A549 (cell line): ENCODE data around the gene GPR108. TPM values are rescaled to one million over a fixed set of nuclear protein-coding genes. Genes with fewer than 3 reads are reported as not detected.

Source experiments
- ATAC-seq, 2 experiments: fragments of 200-7000 bp in 1 of 2; fragments of >200 bp in 1 of 2; cut with Nextera tagmentation in 1 of 2; cut with Tn5 transposase in 1 of 2; 3 replicates each; pipeline versions ENCODE4 v1.8.0 to v1.9.1; 2018 to 2020; ENCODE audit warnings: mild to moderate bottlenecking in 1 of 2, moderate library complexity in 1 of 2
- CTCF ChIA-PET: fragments of 300-600 bp; sonication (Branson Sonifier 250); formaldehyde crosslinking; extraction: SDS; loops from one replicate; lab custom pipeline; 2021; ENCODE audit warnings: antibody characterized with exemption, inconsistent platforms; lab: Yijun Ruan, JAX
- POLR2A ChIA-PET: fragments of 350-600 bp; formaldehyde crosslinking; extraction: SDS; loops from one replicate; lab custom pipeline; 2021; ENCODE audit warnings: antibody characterized with exemption, inconsistent platforms; lab: Yijun Ruan, JAX
- DNase-seq, 2 experiments: peaks; one replicate each; pipeline versions ENCODE4 v3.0.0 to v3.0.0-alpha.2; 2011 to 2016; ENCODE audit warnings: low read depth in 1 of 2, low spot score in 1 of 2
- FAIRE-seq: peaks from 2 replicates; lab custom pipeline; 2011; peaks lifted over from hg19 to GRCh38; lab: Jason Lieb, UNC
- H3K27ac ChIP-seq, 2 experiments: fragments of >200 bp; sonication (Bioruptor Twin); formaldehyde crosslinking; 3 replicates each; pipeline ENCODE4 v1.5.1; 2016 to 2017
- H3K4me1 ChIP-seq: fragments of >200 bp; sonication (Bioruptor Twin); formaldehyde crosslinking; 3 replicates; pipeline ENCODE4 v1.6.1; 2016
- H3K4me2 ChIP-seq: fragments of >200 bp; sonication (Bioruptor Twin); formaldehyde crosslinking; 3 replicates; pipeline ENCODE4 v1.6.1; 2016
- H3K4me3 ChIP-seq: fragments of >200 bp; sonication (Bioruptor Twin); formaldehyde crosslinking; 3 replicates; pipeline ENCODE4 v1.5.1; 2016
- H3K9me3 ChIP-seq: fragments of >200 bp; sonication (Bioruptor Twin); formaldehyde crosslinking; 3 replicates; pipeline ENCODE4 v1.6.1; 2016
- CBX2 ChIP-seq: fragments of 200-600 bp; sonication (generic); IDR thresholded peaks from 2 replicates; pipeline ENCODE4 v1.6.1; 2016; ENCODE audit warnings: low read depth, mild to moderate bottlenecking, borderline replicate concordance
- CBX8 ChIP-seq: fragments of 200-600 bp; sonication (generic); IDR thresholded peaks from 2 replicates; pipeline ENCODE4 v1.6.1; 2016
- CEBPB ChIP-seq, 2 experiments: fragments of >200 bp in 1 of 2; sonication (Bioruptor Twin) in 1 of 2; formaldehyde crosslinking in 1 of 2; IDR thresholded peaks; 2 replicates each; pipeline ENCODE4 v1.6.1; 2012 to 2016
- CHD2 ChIP-seq: fragments of 150-350 bp; IDR thresholded peaks from 2 replicates; pipeline ENCODE4 v1.6.1; 2014; ENCODE audit warnings: low read length; ENCODE audit not compliant: partially characterized antibody
- CHD4 ChIP-seq: fragments of 200-600 bp; sonication (generic); IDR thresholded peaks from 2 replicates; pipeline ENCODE4 v1.6.1; 2016; ENCODE audit warnings: antibody characterized with exemption, mild to moderate bottlenecking, borderline replicate concordance
- EP300 ChIP-seq, 2 experiments: fragments of >200 bp; sonication (Bioruptor Twin); formaldehyde crosslinking; IDR thresholded peaks; 2 replicates in 1 of 2; 3 replicates in 1 of 2; pipeline ENCODE4 v1.6.1; 2016 to 2017
- FOSB ChIP-seq: fragments of 250-450 bp; sonication (Bioruptor Pico); IDR thresholded peaks from 2 replicates; pipeline ENCODE4 v1.5.0; 2020; ENCODE audit warnings: mild to moderate bottlenecking, moderate library complexity
- FOSL2 ChIP-seq, 2 experiments: fragments of 450-650 bp in 1 of 2; fragments of >200 bp in 1 of 2; sonication (Bioruptor Twin) in 1 of 2; formaldehyde crosslinking; IDR thresholded peaks; 2 replicates each; pipeline versions ENCODE4 v1.5.0 to v1.6.1; 2016 to 2020; ENCODE audit warnings: mild to moderate bottlenecking in 1 of 2, moderate library complexity in 1 of 2
- GATA3 ChIP-seq: IDR thresholded peaks from 2 replicates; pipeline ENCODE4 v1.6.1; 2012; ENCODE audit warnings: borderline replicate concordance
- HDAC2 ChIP-seq: fragments of 200-600 bp; sonication (generic); IDR thresholded peaks from 2 replicates; pipeline ENCODE4 v1.6.1; 2016
- HOXB13 ChIP-seq: fragments of 250-450 bp; sonication (Bioruptor Pico); IDR thresholded peaks from 2 replicates; pipeline ENCODE4 v1.5.0; 2020; ENCODE audit warnings: low read depth, mild to moderate bottlenecking, moderate library complexity
- HOXB5 ChIP-seq: fragments of 250-450 bp; sonication (Bioruptor Pico); IDR thresholded peaks from 2 replicates; pipeline ENCODE4 v1.5.0; 2020; ENCODE audit warnings: mild to moderate bottlenecking, moderate library complexity
- JUN ChIP-seq, 2 experiments: fragments of >200 bp; sonication (Bioruptor Twin); formaldehyde crosslinking; IDR thresholded peaks; 2 replicates in 1 of 2; 3 replicates in 1 of 2; pipeline ENCODE4 v1.6.1; 2016 to 2017
- MYC ChIP-seq: IDR thresholded peaks from 2 replicates; pipeline ENCODE4 v1.6.1; 2012; ENCODE audit warnings: mild to moderate bottlenecking, inconsistent platforms, low read length, improper control_type of control experiment, borderline replicate concordance
- NFE2L2 ChIP-seq: fragments of 150-350 bp; conservative IDR thresholded peaks from 2 replicates; pipeline ENCODE4 v1.6.1; 2014; ENCODE audit warnings: low read length
- PHF8 ChIP-seq: fragments of 200-600 bp; sonication (generic); IDR thresholded peaks from 2 replicates; pipeline ENCODE4 v1.6.1; 2016; ENCODE audit warnings: low read depth, mild to moderate bottlenecking, antibody characterized with exemption, moderate library complexity, borderline replicate concordance
- POLR2A ChIP-seq: IDR thresholded peaks from 2 replicates; pipeline ENCODE4 v1.6.1; 2012; ENCODE audit warnings: mild to moderate bottlenecking, low read length
- POLR2AphosphoS2 ChIP-seq: conservative IDR thresholded peaks from 2 replicates; pipeline ENCODE4 v1.6.1; 2012; ENCODE audit warnings: low read length, improper control_type of control experiment, inconsistent platforms
- RAD21 ChIP-seq, 2 experiments: fragments of >200 bp in 1 of 2; sonication (Bioruptor Twin) in 1 of 2; formaldehyde crosslinking in 1 of 2; IDR thresholded peaks in 1 of 2; conservative IDR thresholded peaks in 1 of 2; 2 replicates in 1 of 2; 3 replicates in 1 of 2; pipeline ENCODE4 v1.6.1; 2012 to 2018; ENCODE audit warnings: inconsistent platforms in 1 of 2
- RNF2 ChIP-seq: fragments of 200-600 bp; sonication (generic); IDR thresholded peaks from 2 replicates; pipeline ENCODE4 v1.6.1; 2016; ENCODE audit warnings: low read depth, mild to moderate bottlenecking, antibody characterized with exemption, moderate library complexity, borderline replicate concordance
- SMC3 ChIP-seq: fragments of >200 bp; sonication (Bioruptor Twin); formaldehyde crosslinking; IDR thresholded peaks from 3 replicates; pipeline ENCODE4 v1.6.1; 2018; ENCODE audit warnings: inconsistent platforms
- SREBF2 ChIP-seq: fragments of 450-650 bp; IDR thresholded peaks from 2 replicates; pipeline ENCODE4 v1.6.1; 2014; ENCODE audit warnings: mild to moderate bottlenecking, moderate library complexity
- TP53 ChIP-seq: fragments of 250-450 bp; sonication (Bioruptor Pico); IDR thresholded peaks from 2 replicates; pipeline ENCODE4 v1.5.0; 2021; ENCODE audit warnings: mild to moderate bottlenecking, moderate library complexity
- ZC3H11A ChIP-seq: fragments of 450-650 bp; IDR thresholded peaks from 2 replicates; pipeline ENCODE4 v1.6.1; 2014; ENCODE audit warnings: antibody characterized with exemption, mild to moderate bottlenecking
- ZNF302 ChIP-seq: fragments of 250-450 bp; sonication (Bioruptor Pico); IDR thresholded peaks from 2 replicates; pipeline ENCODE4 v1.9.0; 2021; ENCODE audit warnings: inconsistent platforms, mild to moderate bottlenecking, moderate library complexity
- ZSCAN20 ChIP-seq: fragments of 250-450 bp; sonication (Bioruptor Pico); IDR thresholded peaks from 2 replicates; pipeline ENCODE4 v1.8.0; 2022; ENCODE audit warnings: mild to moderate bottlenecking, moderate library complexity
- WGBS: methylation state at CpG from one replicate; pipeline ENCODE4 v1.1.6; 2017; ENCODE audit errors: missing lambda C conversion rate; 5-methylcytosine and 5-hydroxymethylcytosine counted together
- polyA plus RNA-seq, 4 experiments: library from polyadenylated mRNA; depleted of rRNA in 3 of 4; stranded (reverse); fragments of >200 nt; fragmentation: RNase III in 1 of 4; extraction: RNeasy Plus Mini Kit Qiagen cat#74134 plus additional on column Dnase treatment in 1 of 4; gene quantifications; 2 replicates in 3 of 4; 3 replicates in 1 of 4; pipeline ENCODE4 v1.2.3, GENCODE V29; 2011 to 2017
- TF ChIP-seq, protein P1 (sequence below): fragments of 150-350 bp; IDR thresholded peaks from 2 replicates; pipeline ENCODE4 v1.6.1; 2014; ENCODE audit warnings: low read depth, mild to moderate bottlenecking, low read length
- TF ChIP-seq, protein P2 (sequence below): fragments of 450-650 bp; IDR thresholded peaks from 2 replicates; pipeline ENCODE4 v1.6.1; 2014; ENCODE audit warnings: antibody characterized with exemption
- TF ChIP-seq, protein P3 (sequence below): IDR thresholded peaks from 2 replicates; pipeline ENCODE4 v1.6.1; 2012

GPR108 gene
- polyA plus RNA-seq, 2 of the 4 experiments (the other 2 are of a cell fraction), result 36.4 to 50.2 TPM

DNA sequence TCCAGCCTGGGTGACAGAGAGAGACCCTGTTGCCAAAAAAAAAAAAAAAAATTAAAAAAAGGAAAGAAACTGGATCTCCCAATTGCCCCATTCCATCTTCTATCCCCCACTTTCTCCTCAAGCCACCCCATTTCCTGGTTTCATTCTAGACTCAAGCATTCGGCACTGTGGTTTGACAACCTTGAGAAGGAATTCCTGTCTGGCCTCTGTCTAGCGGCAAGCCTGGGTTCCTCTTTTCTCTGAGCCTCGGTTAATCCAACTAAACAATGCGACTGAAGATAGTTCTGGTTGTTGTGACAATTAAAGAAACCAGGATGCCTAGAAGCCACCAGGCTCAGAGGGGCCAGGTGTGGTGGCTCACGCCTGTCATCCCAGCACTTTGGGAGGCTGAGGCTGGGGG lies 13.6 kb downstream of the GPR108 start:
- H3K27ac ChIP-seq, result peak overlapping the region; percentile 72 to 83
- DNase-seq (no peak), ATAC-seq (no peak), FAIRE-seq (no peak)
- ChIA-PET CTCF (interaction anchor here (1.6 kb wide), 1 partner anchor 139 kb away, joined by 5 read pairs; no protein-coding TSS in a partner anchor), POLR2A (no interaction called here)
- H3K4me2 ChIP-seq, result peak overlapping the region; percentile 69; the same call in 2 of the 3 replicates
- no peak overlapping the region for H3K4me3 ChIP-seq
- 64% methylated on average over 4 of the region's 5 CpGs for WGBS
- H3K4me1 ChIP-seq, result peaks cover 61% of the 10 kb centered on the region
- no peaks in the 10 kb centered on the region for H3K9me3 ChIP-seq
- TF ChIP-seq NFE2L2 (no peak), FOSB (CRISPR knock-in tag) (no peak), HOXB13 (CRISPR knock-in tag) (no peak), GATA3 (no peak), MYC (no peak), SREBF2 (no peak), FOSL2 (IDR thresholded peaks at IDR 0.05) (no peak), FOSL2 (CRISPR knock-in tag; IDR thresholded peaks at IDR 0.05) (no peak), RAD21 (conservative IDR thresholded peaks at IDR 0.05 in 1 of 2, IDR thresholded peaks at IDR 0.05 in 1 of 2) (no peak), CHD4 (no peak), CEBPB (IDR thresholded peaks at IDR 0.05) (no peak), ZC3H11A (no peak), ZNF302 (CRISPR knock-in tag) (no peak), PHF8 (no peak), EP300 (IDR thresholded peaks at IDR 0.05) (no peak)
- TF ChIP-seq, protein P1, sequence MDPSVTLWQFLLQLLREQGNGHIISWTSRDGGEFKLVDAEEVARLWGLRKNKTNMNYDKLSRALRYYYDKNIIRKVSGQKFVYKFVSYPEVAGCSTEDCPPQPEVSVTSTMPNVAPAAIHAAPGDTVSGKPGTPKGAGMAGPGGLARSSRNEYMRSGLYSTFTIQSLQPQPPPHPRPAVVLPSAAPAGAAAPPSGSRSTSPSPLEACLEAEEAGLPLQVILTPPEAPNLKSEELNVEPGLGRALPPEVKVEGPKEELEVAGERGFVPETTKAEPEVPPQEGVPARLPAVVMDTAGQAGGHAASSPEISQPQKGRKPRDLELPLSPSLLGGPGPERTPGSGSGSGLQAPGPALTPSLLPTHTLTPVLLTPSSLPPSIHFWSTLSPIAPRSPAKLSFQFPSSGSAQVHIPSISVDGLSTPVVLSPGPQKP, result no peak
- TF ChIP-seq, protein P2, sequence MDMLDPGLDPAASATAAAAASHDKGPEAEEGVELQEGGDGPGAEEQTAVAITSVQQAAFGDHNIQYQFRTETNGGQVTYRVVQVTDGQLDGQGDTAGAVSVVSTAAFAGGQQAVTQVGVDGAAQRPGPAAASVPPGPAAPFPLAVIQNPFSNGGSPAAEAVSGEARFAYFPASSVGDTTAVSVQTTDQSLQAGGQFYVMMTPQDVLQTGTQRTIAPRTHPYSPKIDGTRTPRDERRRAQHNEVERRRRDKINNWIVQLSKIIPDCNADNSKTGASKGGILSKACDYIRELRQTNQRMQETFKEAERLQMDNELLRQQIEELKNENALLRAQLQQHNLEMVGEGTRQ, result no peak

DNA sequence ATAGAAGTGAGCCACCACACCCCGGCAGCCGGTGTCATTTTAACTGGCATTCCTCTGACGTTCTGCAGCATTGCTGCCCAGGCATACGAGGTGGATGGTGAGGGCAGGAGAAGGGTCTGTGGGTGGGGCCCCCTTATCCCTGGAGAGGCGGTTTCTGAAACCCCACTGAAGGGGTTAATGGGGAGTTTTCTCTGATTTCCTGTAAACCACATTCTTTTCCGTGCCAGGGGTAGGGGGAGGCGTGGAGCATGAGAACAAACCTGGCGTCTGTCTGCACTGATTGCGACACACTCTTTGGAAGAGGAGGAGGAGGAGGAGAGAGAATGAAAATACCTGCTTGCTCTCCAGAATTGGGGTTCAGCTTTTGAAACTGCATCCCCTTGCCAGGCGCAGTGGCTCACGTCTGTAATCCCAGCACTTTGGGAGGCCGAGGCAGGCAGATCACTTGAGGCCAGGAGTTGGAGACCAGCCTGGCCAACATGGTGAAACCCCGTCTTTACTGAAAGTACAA lies 14.2 kb downstream of the GPR108 start:
- FAIRE-seq, result no peak
- Histone ChIP-seq H3K4me2 (peak overlapping the region; percentile 69), H3K27ac (peak overlapping the region; percentile 72 to 83), H3K4me3 (no peak overlapping the region), H3K9me3 (no peaks in the 10 kb centered on the region), H3K4me1 (peaks cover 61% of the 10 kb centered on the region)
- TF ChIP-seq POLR2A, result no peak
- no peak for TF ChIP-seq SMC3
- no peak for TF ChIP-seq EP300 (IDR thresholded peaks at IDR 0.05)
- TF ChIP-seq RNF2, result no peak
- TF ChIP-seq CBX8, result no peak
- TF ChIP-seq CHD2, result no peak
- 0 out of 5 replicates have a peak, but pooled peaks of 1 of the 2 experiments have one; percentile 31 for TF ChIP-seq JUN (IDR thresholded peaks at IDR 0.05)
- TF ChIP-seq, protein P2, result no peak
- TF ChIP-seq TP53 (CRISPR knock-in tag), result no peak
- no peak for TF ChIP-seq HDAC2
- TF ChIP-seq POLR2AphosphoS2, result no peak
- no peak for TF ChIP-seq ZSCAN20
- TF ChIP-seq CEBPB (IDR thresholded peaks at IDR 0.05), result peak; percentile 84 to 97
- no peak for TF ChIP-seq RAD21 (conservative IDR thresholded peaks at IDR 0.05 in 1 of 2, IDR thresholded peaks at IDR 0.05 in 1 of 2)
- no peak for TF ChIP-seq GATA3
- TF ChIP-seq, protein P3, sequence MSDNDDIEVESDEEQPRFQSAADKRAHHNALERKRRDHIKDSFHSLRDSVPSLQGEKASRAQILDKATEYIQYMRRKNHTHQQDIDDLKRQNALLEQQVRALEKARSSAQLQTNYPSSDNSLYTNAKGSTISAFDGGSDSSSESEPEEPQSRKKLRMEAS, result no peak
- no peak for TF ChIP-seq HOXB5 (CRISPR knock-in tag)
- no peak for TF ChIP-seq CBX2
- peak; percentile 31 to 57 for DNase-seq
- ATAC-seq, result peak in 1 of 2 experiments; percentile 35; a peak in 3 of 6 replicates
- 14% methylated on average over 12 of the region's 13 CpGs for WGBS
- ChIA-PET POLR2A (no interaction called here), CTCF (interaction anchor here (0.6 kb wide), 1 partner anchor 202 kb away, joined by 3 read pairs; no protein-coding TSS in a partner anchor)
